ENCODE results near the gene CWH43. TPM values are rescaled to one million over a fixed set of nuclear protein-coding genes. Genes with fewer than 3 reads are reported as not detected.
"Not testable (repeated sequence)": the region's sequence is repeated elsewhere in the genome, so short reads cannot be mapped to it uniquely, and the experiment has no call there.

Gene CWH43
- total RNA-seq, 1 donor from 2014 or later, result not detected

DNA sequence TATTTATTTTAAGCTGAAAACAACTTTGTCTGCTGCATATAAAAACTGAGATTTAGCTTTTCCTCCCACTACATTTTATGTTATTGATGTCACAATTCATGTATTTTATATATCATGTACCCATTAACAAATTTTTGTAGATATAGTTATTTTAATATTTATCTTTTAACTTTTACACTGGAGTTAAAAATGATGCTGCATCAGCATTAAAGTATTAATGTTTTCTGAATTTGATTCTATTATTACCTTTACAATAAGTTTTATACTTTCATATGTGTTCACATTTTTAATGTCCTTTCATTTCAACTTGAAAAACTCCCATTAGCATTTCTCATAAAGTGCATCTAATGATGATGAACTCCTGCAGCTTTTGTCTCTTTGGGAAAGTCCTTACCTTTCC is 72.2 kb downstream of the CWH43 start:
- Mint-ChIP-seq H3K4me1 (ENCODE audit: unreplicated experiment) (no peaks in the 10 kb centered on the region), H3K36me3 (no peaks in the 10 kb centered on the region), H3K4me3 (no peak overlapping the region), H3K27me3 (no peaks in the 10 kb centered on the region), H3K27ac (no peak overlapping the region), H3K9me3 (no peaks in the 10 kb centered on the region)
- TF ChIP-seq, protein P1, sequence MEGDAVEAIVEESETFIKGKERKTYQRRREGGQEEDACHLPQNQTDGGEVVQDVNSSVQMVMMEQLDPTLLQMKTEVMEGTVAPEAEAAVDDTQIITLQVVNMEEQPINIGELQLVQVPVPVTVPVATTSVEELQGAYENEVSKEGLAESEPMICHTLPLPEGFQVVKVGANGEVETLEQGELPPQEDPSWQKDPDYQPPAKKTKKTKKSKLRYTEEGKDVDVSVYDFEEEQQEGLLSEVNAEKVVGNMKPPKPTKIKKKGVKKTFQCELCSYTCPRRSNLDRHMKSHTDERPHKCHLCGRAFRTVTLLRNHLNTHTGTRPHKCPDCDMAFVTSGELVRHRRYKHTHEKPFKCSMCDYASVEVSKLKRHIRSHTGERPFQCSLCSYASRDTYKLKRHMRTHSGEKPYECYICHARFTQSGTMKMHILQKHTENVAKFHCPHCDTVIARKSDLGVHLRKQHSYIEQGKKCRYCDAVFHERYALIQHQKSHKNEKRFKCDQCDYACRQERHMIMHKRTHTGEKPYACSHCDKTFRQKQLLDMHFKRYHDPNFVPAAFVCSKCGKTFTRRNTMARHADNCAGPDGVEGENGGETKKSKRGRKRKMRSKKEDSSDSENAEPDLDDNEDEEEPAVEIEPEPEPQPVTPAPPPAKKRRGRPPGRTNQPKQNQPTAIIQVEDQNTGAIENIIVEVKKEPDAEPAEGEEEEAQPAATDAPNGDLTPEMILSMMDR (conservative IDR thresholded peaks at IDR 0.05), result no peak
- no peak for DNase-seq (ENCODE audit: extremely low spot score, unreplicated experiment)

DNA sequence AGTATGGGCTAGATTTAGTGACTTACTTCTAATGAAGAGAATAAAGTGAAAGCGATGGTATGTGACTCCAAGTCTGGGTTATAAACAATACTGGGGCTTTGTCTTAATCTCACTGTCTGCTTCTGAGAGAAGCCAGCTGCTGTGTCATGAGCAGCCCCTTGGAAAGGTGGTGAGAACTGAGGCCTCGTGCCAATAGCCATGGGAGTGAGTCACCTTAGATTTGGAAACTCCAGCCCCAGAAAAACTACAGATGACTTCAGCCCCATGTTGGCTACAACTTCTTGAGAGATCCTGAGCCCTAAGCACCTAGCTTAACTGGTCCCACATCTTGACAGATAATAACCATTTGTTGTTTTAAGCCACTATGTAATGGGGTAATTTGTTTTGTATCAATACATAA is 77.6 kb downstream of the CWH43 start:
- H3K4me1 Mint-ChIP-seq (ENCODE audit: unreplicated experiment), result no peaks in the 10 kb centered on the region
- no peak overlapping the region for H3K27ac Mint-ChIP-seq
- H3K36me3 Mint-ChIP-seq, result no peaks in the 10 kb centered on the region
- no peak for DNase-seq (ENCODE audit: extremely low spot score, unreplicated experiment)
- no peaks in the 10 kb centered on the region for H3K9me3 Mint-ChIP-seq
- TF ChIP-seq, protein P1 (conservative IDR thresholded peaks at IDR 0.05), result no peak
- H3K4me3 Mint-ChIP-seq, result no peak overlapping the region
- H3K27me3 Mint-ChIP-seq, result no peaks in the 10 kb centered on the region

DNA sequence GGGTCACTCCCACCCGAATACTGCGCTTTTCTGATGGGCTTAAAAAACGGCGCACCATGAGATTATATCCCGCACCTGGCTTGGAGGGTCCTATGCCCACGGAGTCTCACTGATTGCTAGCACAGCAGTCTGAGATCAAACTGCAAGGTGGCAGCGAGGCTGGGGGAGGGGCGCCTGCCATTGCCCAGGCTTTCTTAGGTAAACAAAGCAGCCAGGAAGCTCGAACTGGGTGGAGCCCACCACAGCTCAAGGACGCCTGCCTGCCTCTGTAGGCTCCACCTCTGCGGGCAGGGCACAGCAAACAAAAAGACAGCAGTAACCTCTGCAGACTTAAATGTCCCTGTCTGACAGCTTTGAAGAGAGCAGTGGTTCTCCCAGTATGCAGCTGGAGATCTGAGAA is 86.1 kb downstream of the CWH43 start:
- not testable (repeated sequence) for H3K27ac Mint-ChIP-seq; H3K4me1 Mint-ChIP-seq (ENCODE audit: unreplicated experiment); H3K9me3 Mint-ChIP-seq; H3K27me3 Mint-ChIP-seq; H3K4me3 Mint-ChIP-seq; DNase-seq (ENCODE audit: extremely low spot score, unreplicated experiment); H3K36me3 Mint-ChIP-seq

DNA sequence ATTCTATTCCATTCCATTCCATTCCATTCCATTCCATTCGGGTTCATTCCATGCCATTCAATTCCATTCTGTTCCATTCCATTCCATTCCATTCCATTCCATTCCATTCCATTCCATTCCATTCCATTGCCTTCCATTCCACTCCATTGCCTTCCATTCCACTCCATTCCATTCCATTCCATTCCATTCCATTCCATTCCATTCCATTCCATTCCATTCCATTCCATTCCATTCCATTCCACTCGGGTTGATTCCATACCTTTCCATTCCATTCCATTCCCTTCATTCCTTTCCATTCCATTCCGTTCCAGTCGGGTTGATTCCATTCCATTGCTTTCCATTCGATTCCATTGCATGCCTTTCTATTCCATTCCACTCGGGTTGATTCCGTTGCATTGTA is 105.8 kb downstream of the CWH43 start:
- H3K4me3 Mint-ChIP-seq, result not testable (repeated sequence)
- H3K9me3 Mint-ChIP-seq, result peaks cover 20% of the 10 kb centered on the region
- peaks cover 22% of the 10 kb centered on the region for H3K36me3 Mint-ChIP-seq

DNA sequence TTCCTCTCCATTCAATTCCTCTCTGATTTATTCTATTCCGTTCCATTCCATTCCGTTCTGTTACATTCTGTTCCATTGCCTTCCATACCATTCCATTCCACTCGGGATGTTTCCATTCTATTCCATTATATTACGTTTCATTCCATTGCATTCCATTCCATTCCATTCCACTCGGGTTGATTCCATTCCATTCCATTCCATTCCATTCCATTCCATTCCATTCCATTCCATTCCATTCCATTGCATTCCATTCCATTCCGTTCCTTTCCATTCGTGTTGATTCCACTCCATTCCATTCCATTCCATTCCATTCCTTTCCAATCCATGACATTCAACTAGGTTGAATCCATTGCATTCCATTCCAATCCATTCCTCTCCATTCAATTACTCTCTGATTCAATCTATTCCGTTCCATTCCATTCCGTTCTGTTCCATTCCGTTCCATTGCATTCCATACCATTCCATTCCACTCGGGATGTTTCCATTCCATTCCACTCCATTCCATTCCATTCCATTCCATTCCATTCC is 106.6 kb downstream of the CWH43 start:
- H3K27me3 Mint-ChIP-seq; DNase-seq (ENCODE audit: extremely low spot score, unreplicated experiment); H3K4me1 Mint-ChIP-seq (ENCODE audit: unreplicated experiment); H3K4me3 Mint-ChIP-seq; H3K27ac Mint-ChIP-seq: not testable (repeated sequence)
- Mint-ChIP-seq H3K9me3 (peaks cover 20% of the 10 kb centered on the region), H3K36me3 (peaks cover 29% of the 10 kb centered on the region)

More for the DNA sequence above, 105.8 kb downstream of the CWH43 start:
- H3K27ac Mint-ChIP-seq; H3K27me3 Mint-ChIP-seq; DNase-seq (ENCODE audit: extremely low spot score, unreplicated experiment); H3K4me1 Mint-ChIP-seq (ENCODE audit: unreplicated experiment): not testable (repeated sequence)

DNA sequence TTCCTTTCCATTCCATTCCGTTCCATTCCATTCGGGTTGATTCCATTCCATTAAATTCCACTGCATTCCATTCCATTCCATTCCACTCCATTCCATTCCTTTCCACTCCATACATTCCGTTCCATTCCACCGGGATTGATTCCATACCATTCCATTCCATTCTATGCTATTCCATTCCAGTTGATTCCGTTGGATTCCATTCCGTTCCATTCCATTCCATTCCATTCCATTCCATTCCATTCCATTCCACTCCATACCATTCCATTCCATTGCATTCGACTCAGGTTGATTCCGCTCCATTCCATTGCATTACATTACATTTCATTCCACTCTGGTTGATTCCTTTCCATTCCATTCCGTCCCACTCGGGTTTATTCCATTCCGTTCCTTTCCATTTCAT is 110.1 kb downstream of the CWH43 start:
- not testable (repeated sequence) for H3K4me3 Mint-ChIP-seq; H3K27ac Mint-ChIP-seq; DNase-seq (ENCODE audit: extremely low spot score, unreplicated experiment); H3K4me1 Mint-ChIP-seq (ENCODE audit: unreplicated experiment); H3K27me3 Mint-ChIP-seq
- H3K9me3 Mint-ChIP-seq, result peaks cover 43% of the 10 kb centered on the region
- H3K36me3 Mint-ChIP-seq, result peaks cover 54% of the 10 kb centered on the region

DNA sequence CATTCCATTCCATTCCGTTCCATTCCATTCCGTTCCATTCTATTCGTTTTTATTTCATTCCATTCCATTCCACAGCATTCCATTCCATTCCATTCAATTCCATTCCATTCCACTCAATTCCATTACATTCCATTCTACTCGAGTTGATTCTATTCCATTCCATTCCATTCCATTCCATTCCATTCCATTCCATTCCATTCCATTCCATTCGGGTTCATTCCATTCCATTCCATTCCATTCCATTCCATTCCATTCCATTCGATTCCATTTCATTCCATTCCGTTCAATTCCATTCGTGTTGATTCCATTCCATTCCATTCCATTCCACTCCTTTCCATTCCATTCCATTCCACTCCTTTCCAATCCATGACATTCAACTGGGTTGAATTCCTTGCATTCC is 110.6 kb downstream of the CWH43 start:
- Mint-ChIP-seq H3K9me3 (peaks cover 39% of the 10 kb centered on the region), H3K36me3 (peaks cover 50% of the 10 kb centered on the region)
- not testable (repeated sequence) for H3K4me1 Mint-ChIP-seq (ENCODE audit: unreplicated experiment); H3K27ac Mint-ChIP-seq; DNase-seq (ENCODE audit: extremely low spot score, unreplicated experiment); H3K27me3 Mint-ChIP-seq; H3K4me3 Mint-ChIP-seq

DNA sequence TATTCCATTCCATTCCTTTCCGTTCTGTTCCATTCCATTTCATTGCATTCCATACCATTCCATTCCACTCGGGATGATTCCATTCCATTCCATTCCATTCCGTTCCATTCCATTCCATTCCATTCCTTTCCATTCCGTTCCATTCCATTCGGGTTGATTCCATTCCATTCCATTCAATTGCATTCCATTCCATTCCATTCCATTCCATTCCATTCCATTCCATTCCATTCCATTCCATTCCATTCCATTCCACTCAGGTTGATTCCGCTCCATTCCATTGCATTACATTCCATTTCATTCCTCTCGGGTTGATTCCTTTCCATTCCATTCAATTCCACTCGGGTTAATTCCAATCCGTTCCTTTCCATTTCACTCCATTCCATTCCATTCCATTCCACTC is 111.0 kb downstream of the CWH43 start:
- H3K27me3 Mint-ChIP-seq; H3K27ac Mint-ChIP-seq; DNase-seq (ENCODE audit: extremely low spot score, unreplicated experiment): not testable (repeated sequence)

DNA sequence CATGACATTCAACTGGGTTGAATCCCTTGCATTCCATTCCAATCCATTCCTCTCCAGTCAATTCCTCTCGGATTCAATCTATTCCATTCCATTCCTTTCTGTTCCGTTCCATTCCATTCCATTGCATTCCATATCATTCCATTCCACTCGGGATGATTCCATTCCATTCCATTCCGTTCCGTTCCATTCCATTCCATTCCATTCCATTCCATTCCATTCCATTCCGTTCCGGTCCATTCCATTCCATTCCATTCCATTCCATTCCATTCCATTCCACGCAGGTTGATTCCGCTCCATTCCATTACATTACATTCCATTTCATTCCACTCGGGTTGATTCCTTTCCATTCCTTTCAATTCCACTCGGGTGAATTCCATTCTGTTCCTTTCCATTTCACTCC is 111.4 kb downstream of the CWH43 start:
- Mint-ChIP-seq H3K9me3 (peaks cover 37% of the 10 kb centered on the region), H3K36me3 (peaks cover 48% of the 10 kb centered on the region)
- H3K27me3 Mint-ChIP-seq; H3K4me1 Mint-ChIP-seq (ENCODE audit: unreplicated experiment); H3K4me3 Mint-ChIP-seq; H3K27ac Mint-ChIP-seq: not testable (repeated sequence)
- peak; percentile 75 for DNase-seq (ENCODE audit: extremely low spot score, unreplicated experiment)

More for the DNA sequence above, 111.0 kb downstream of the CWH43 start:
- H3K4me1 Mint-ChIP-seq (ENCODE audit: unreplicated experiment); H3K4me3 Mint-ChIP-seq: not testable (repeated sequence)
- Mint-ChIP-seq H3K9me3 (peaks cover 35% of the 10 kb centered on the region), H3K36me3 (peaks cover 46% of the 10 kb centered on the region)

DNA sequence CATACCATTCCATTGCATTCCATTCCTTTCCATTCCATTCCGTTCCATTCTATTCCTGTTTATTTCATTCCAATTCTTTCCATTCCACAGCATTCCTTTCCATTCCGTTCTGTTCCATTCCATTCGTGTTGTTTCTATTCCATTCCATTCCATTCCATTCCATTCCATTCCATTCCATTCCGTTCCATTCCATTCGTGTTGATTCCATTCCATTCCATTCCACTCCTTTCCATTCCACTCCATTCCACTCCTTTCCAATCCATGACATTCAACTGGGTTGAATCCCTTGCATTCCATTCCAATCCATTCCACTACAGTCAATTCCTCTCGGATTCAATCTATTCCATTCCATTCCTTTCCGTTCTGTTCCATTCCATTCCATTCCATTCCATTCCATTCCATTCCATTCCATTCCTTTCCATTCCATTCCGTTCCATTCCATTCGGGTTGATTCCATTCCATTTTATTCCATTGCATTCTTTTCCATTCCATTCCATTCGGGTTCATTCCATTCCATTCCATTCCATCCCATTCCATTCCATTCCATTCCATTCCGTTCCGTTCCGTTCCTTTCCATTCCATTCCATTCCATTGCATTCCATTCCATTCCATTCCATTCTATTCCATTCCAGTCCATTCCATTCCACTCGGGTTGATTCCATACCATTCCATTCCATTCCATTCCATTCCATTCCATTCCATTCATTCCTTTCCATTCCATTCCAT is 112.1 kb downstream of the CWH43 start:
- not testable (repeated sequence) for H3K27me3 Mint-ChIP-seq; H3K4me1 Mint-ChIP-seq (ENCODE audit: unreplicated experiment); H3K4me3 Mint-ChIP-seq; H3K27ac Mint-ChIP-seq; DNase-seq (ENCODE audit: extremely low spot score, unreplicated experiment)
- Mint-ChIP-seq H3K36me3 (peaks cover 46% of the 10 kb centered on the region), H3K9me3 (peaks cover 35% of the 10 kb centered on the region)

DNA sequence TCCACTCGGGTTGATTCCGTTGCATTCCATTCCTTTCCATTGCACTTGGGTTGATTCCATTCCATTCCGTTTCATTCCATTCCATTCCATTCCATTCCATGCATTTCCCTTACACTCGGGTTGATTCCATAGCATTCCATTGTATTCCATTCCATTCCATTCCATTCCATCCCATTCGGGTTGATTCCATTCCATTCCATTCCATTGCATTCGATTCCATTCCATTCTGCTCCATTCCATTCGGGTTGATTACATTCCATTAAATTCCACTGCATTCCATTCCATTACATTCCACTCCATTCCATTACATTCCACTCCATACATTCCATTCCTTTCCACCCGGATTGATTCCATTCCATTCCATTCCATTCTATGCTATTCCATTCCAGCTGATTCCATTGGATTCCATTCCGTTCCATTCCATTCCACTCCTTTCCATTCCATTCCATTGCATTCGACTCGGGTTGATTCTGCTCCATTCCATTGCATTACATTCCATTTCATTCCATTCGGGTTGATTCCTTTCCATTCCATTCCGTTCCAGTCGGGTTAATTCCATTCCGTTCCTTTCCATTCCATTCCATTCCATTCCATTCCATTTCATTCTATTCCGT is 113.9 kb downstream of the CWH43 start:
- H3K27me3 Mint-ChIP-seq; H3K4me3 Mint-ChIP-seq; H3K4me1 Mint-ChIP-seq (ENCODE audit: unreplicated experiment); DNase-seq (ENCODE audit: extremely low spot score, unreplicated experiment); H3K27ac Mint-ChIP-seq: not testable (repeated sequence)
- H3K36me3 Mint-ChIP-seq, result peaks cover 58% of the 10 kb centered on the region
- H3K9me3 Mint-ChIP-seq, result peaks cover 45% of the 10 kb centered on the region

DNA sequence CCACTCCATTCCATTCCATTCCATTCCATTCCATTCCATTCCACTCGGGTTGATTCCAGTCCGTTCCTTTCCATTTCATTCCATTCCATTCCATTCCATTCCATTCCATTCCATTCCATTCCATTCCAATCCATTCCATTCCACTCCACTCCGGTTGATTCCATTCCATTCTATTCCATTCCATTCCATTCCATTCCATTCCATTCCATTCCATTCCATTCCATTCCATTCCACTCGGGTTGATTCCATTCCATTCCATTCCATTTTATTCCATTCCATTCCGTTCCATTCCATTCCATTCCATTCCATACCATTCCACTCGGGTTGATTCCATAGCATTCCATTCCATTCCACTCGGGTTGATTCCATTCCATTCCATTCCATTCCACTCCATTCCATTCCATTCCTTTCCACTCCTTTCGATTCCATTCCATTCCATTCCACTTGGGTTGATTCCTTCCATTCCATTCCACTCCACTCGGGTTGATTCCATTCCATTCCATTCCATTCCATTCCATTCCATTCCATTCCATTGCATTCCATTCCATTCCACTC is 116.3 kb downstream of the CWH43 start:
- not testable (repeated sequence) for H3K4me1 Mint-ChIP-seq (ENCODE audit: unreplicated experiment); H3K27ac Mint-ChIP-seq; H3K4me3 Mint-ChIP-seq; DNase-seq (ENCODE audit: extremely low spot score, unreplicated experiment); H3K27me3 Mint-ChIP-seq
- Mint-ChIP-seq H3K9me3 (peaks cover 53% of the 10 kb centered on the region), H3K36me3 (peaks cover 61% of the 10 kb centered on the region)
